Measurements from ENCODE around the gene STK39.

The STK39 gene

DNA sequence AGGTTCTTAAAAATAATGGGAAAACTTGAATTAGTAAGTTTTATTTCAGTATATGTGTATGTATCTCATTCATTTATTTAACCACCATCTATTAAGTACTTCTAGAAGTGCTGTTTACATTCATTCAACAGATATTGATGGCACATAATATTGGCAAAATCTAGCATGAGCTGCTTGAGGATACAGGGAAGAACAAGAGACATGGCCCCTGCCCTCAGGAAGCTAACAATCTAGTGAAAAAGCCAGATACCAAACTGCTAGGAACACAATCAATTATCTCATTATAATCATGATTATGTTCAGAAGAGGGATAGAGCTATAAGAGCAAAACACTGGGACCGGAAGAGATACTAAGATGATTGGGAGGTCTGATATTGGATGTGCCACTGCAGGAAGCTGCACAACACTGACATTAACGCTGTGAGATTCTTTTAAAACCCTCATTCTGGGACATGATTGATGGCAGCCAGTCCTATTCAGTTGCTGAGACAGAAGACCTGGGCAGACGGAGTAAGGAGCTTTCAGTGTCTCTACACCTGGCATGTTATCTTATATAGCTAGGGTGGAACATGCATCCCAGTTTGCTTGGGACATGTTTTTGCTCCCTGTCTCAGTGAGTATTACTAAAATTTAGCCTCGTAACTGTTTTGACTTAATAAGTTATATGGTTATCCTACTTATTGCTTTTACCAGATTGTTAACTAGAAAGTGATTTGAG is 314.1 kb downstream of the STK39 start:
- H3K4me1 Mint-ChIP-seq = no peaks in the 10 kb centered on the region
- no peaks in the 10 kb centered on the region for H3K27me3 Mint-ChIP-seq (ENCODE audit: low read depth)
- H3K9me3 Mint-ChIP-seq = peaks cover 10% of the 10 kb centered on the region
- H3K27ac Mint-ChIP-seq = no peak overlapping the region
- no peak overlapping the region for H3K4me3 Mint-ChIP-seq
- H3K36me3 Mint-ChIP-seq (ENCODE audit: low read depth) = peaks cover 7% of the 10 kb centered on the region
- TF ChIP-seq, protein P1, sequence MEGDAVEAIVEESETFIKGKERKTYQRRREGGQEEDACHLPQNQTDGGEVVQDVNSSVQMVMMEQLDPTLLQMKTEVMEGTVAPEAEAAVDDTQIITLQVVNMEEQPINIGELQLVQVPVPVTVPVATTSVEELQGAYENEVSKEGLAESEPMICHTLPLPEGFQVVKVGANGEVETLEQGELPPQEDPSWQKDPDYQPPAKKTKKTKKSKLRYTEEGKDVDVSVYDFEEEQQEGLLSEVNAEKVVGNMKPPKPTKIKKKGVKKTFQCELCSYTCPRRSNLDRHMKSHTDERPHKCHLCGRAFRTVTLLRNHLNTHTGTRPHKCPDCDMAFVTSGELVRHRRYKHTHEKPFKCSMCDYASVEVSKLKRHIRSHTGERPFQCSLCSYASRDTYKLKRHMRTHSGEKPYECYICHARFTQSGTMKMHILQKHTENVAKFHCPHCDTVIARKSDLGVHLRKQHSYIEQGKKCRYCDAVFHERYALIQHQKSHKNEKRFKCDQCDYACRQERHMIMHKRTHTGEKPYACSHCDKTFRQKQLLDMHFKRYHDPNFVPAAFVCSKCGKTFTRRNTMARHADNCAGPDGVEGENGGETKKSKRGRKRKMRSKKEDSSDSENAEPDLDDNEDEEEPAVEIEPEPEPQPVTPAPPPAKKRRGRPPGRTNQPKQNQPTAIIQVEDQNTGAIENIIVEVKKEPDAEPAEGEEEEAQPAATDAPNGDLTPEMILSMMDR (IDR thresholded peaks at IDR 0.05; ENCODE audit: unreplicated experiment in 3 of 3) = no peak

DNA sequence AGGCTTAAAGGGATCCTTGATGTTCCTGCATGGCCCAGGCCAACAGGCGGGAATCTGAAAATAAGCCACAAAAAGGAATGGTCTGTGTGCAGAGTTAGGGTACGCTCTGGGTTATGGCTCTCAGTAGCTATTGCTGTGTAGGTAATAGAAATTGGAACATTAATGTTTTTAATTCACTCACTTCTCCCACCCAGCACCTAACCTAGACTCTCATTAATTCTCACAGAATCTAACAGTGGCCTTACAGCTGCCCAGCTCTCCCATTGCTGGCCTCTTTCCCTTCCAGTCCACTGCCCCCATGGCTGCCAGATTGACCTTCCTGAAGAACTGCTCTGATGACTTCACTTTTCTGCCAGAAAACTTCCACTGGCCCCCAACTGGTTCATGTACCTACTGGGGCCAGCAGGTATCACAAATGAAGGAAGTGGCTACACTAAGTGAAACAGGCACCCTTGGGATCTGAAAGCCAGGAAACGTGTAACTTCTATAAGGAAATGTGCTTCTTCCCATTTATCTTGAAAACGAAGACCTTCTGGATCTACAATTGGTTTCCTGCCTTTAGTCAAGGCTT is 315.2 kb downstream of the STK39 start:
- no peak overlapping the region for H3K27ac Mint-ChIP-seq
- no peaks in the 10 kb centered on the region for H3K4me1 Mint-ChIP-seq
- TF ChIP-seq, protein P1 (IDR thresholded peaks at IDR 0.05; ENCODE audit: unreplicated experiment in 3 of 3) = no peak
- peaks cover 10% of the 10 kb centered on the region for H3K9me3 Mint-ChIP-seq
- no peak overlapping the region for H3K4me3 Mint-ChIP-seq
- H3K27me3 Mint-ChIP-seq (ENCODE audit: low read depth) = no peaks in the 10 kb centered on the region
- H3K36me3 Mint-ChIP-seq (ENCODE audit: low read depth) = peaks cover 7% of the 10 kb centered on the region

- Mint-ChIP-seq H3K4me3 (no peak overlapping the region), H3K9me3 (peaks cover 4% of the 10 kb centered on the region), H3K27ac (peak overlapping the region in 1 of 3 experiments; percentile 50), H3K27me3 (ENCODE audit: low read depth) (no peaks in the 10 kb centered on the region), H3K36me3 (ENCODE audit: low read depth) (peaks cover 4% of the 10 kb centered on the region), H3K4me1 (no peaks in the 10 kb centered on the region)
- TF ChIP-seq, protein P1 (IDR thresholded peaks at IDR 0.05; ENCODE audit: unreplicated experiment in 3 of 3) = no peak
These were observed 317.9 kb downstream of the STK39 start for GRCh38 chr2:167929484-167929883.

GRCh38 chr2:167928434-167928833 is 319.0 kb downstream of the STK39 start:
- Mint-ChIP-seq H3K27ac (no peak overlapping the region), H3K9me3 (peaks cover 4% of the 10 kb centered on the region), H3K4me1 (no peaks in the 10 kb centered on the region), H3K4me3 (no peak overlapping the region), H3K36me3 (ENCODE audit: low read depth) (peaks cover 4% of the 10 kb centered on the region), H3K27me3 (ENCODE audit: low read depth) (no peaks in the 10 kb centered on the region)
- TF ChIP-seq, protein P1 (IDR thresholded peaks at IDR 0.05; ENCODE audit: unreplicated experiment in 3 of 3) = no peak

DNA sequence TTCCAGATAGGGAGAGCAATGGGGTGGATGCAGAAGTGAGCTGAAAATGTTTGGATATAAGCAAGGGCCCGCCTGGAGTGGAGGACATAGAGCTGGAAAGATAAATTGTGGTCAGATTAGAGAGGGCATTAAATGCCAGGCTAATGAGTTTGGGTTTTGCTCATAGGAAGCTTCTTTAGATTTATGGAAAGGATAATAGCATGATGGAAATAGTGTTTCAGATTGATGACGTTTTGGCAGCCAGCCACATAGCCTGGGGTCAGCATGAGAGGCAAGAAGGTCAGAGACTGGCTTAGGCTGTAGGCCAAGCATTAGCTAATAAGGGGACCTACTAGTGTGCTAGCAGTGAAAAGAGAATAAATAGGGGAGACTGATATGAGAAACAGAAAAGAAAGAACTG is 321.6 kb downstream of the STK39 start:
- Mint-ChIP-seq H3K36me3 (ENCODE audit: low read depth) (no peaks in the 10 kb centered on the region), H3K27ac (no peak overlapping the region), H3K4me1 (no peaks in the 10 kb centered on the region), H3K9me3 (no peaks in the 10 kb centered on the region), H3K4me3 (no peak overlapping the region), H3K27me3 (ENCODE audit: low read depth) (no peaks in the 10 kb centered on the region)
- TF ChIP-seq, protein P1 (IDR thresholded peaks at IDR 0.05; ENCODE audit: unreplicated experiment in 3 of 3) = no peak

DNA sequence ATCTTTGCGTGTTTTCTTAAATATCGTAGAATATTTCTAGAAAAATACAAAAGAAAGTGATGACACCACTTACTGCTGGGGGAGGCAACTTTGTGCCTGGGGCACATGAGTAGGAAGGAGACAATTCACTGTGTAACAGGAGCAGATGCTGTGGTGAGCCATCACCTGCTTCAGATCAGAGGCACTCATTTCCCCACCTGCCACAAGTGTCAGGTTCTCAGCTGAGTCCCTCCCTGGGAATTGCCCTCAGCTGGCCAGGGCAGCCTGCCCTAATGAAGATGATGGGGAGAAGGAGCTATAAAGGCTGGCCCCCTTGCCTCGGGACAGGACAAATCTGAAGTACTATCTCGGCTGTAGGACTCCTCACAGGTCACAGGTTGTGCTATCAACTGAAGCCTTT is 322.8 kb downstream of the STK39 start:
- TF ChIP-seq, protein P1 (IDR thresholded peaks at IDR 0.05; ENCODE audit: unreplicated experiment in 3 of 3) = no peak
- Mint-ChIP-seq H3K27ac (no peak overlapping the region), H3K4me3 (no peak overlapping the region), H3K4me1 (no peaks in the 10 kb centered on the region), H3K27me3 (ENCODE audit: low read depth) (no peaks in the 10 kb centered on the region), H3K9me3 (no peaks in the 10 kb centered on the region), H3K36me3 (ENCODE audit: low read depth) (no peaks in the 10 kb centered on the region)

All from nephron (organoid).